ENCODE results near the gene MECR. TPM values are rescaled to one million over a fixed set of nuclear protein-coding genes. Genes with fewer than 3 reads are reported as not detected.

The MECR gene
- total and polyA plus RNA-seq, 10 of the 15 experiments (the other 5 are each of a cell fraction or from before 2014, with no cell fraction given): 7.6 to 66.3 (median 38.7) TPM

DNA sequence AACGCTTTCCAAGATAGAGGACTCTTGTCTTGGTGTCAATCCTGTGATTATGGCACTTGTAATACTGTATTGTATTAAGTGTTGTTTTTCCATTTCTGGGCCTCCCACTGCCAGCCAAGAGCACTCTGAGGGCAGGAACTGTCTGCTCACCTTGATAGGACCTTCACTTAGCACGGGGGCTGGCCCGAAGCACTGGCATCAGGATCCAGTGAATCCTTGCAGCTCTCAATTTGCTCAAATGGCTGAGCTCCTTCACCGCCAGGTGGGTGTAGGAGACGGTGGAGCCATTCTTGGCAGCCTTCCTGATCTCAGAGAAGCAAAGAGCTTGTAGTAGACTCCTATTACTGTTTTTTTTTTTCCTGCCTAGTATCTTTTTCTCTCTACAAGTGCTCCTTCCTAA lies 17.7 kb downstream of the MECR start (continued):
- no peak for TF ChIP-seq CTCF (IDR thresholded peaks at IDR 0.05 in 2 of 3, conservative IDR thresholded peaks at IDR 0.05 in 1 of 3; ENCODE audit: control insufficient read depth in 2 of 3, extremely low read depth in 1 of 3, insufficient read depth in 1 of 3, low read depth in 3 of 3, low read length in 3 of 3)
- TF ChIP-seq CEBPB (IDR thresholded peaks at IDR 0.05; ENCODE audit: borderline replicate concordance in 1 of 2, low read depth in 2 of 2, low read length in 2 of 2): no peak

DNA sequence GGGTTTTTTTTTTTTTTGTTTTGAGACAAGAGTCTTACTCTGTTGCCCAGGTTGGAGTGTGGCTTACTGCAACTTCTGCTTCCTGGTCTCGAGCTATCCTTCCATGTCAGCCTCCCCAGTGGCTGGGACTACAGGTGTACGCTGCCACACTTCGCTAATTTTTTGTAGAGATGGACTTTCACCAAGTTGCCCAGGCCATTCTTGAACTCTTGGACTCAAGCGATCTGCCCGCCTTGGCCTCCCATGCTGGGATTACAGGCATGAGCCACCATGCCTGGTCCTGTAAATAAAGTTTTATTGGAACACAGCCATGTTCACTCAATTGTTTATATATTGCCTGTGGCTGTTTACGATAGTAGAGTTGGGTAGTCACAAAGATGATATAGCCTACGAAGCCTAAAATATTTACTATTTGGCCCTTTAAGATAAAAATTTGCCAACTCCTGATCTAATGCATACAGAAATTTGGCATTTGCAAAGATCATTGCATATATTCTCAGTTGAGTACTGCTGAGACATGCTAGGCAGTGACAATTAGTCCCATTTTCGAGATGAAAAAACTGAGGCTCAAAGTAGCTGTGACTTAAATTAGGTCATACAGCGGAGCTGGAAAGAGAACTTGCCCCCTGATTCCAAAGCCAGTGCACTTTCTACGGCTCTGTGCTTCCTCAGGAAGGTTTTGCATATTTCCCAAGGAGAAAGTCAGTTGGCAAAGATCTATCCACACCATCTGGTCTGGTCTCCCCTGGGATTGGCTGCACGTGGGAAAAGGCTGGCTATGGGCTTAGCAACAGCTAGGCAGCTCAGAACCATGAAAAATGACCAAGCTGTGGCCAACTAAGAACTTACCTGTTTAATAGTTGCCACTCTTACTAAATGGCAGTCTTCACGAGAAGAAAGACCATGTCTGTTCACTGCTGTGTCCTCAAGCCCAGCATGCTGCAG lies 19.4 kb downstream of the MECR start:
- in situ Hi-C loops (cut with MboI): no loop called here
- 90% methylated on average over 12 of the region's 12 CpGs for WGBS (ENCODE audit: insufficient coverage, insufficient replicate concordance, low lambda C conversion rate, missing lambda C conversion rate)
- SMC1A ChIA-PET (ENCODE audit: uncharacterized antibody, unreplicated experiment): interaction anchor here (0.6 to 1.6 kb wide), 3 partner anchors 9 to 335 kb away, joined by 3 to 4 read pairs (median 4); no protein-coding TSS in a partner anchor
- H3K9ac ChIP-seq (ENCODE audit: control insufficient read depth, insufficient read depth, low read length): no peak overlapping the region
- FAIRE-seq (no peak), DNase-seq (ENCODE audit: low read depth, low spot score) (no peak), ATAC-seq (peak; percentile 40)
- H3K27ac ChIP-seq (ENCODE audit: control insufficient read depth, insufficient read depth): peak overlapping the region; percentile 75
- H3K9me3 ChIP-seq (replicated peaks; ENCODE audit: control insufficient read depth, insufficient read depth, low read length): no peaks in the 10 kb centered on the region
- no peak overlapping the region for H3K4me2 ChIP-seq (ENCODE audit: control insufficient read depth, insufficient read depth)
- POLR2A ChIA-PET: interaction anchor here (0.6 to 1.2 kb wide), 4 partner anchors 28 to 797 kb away, joined by 3 to 7 read pairs (median 5); partner anchors contain the start of gene SRSF4
- H3K79me2 ChIP-seq (ENCODE audit: control insufficient read depth, insufficient read depth, low read length): no peaks in the 10 kb centered on the region
- CTCF ChIA-PET: interaction anchor here (2.0 to 2.7 kb wide), 2 partner anchors 9 to 29 kb away, joined by 5 to 14 read pairs; no protein-coding TSS in a partner anchor
- intact Hi-C loops (cut with micrococcal nuclease; ENCODE audit: unreplicated experiment): loop anchor here (2.0 kb wide), 1 partner anchor 29 kb away; no protein-coding TSS in a partner anchor
- H4K20me1 ChIP-seq (ENCODE audit: control insufficient read depth, insufficient read depth): no peaks in the 10 kb centered on the region
- RAD21 ChIA-PET (ENCODE audit: unreplicated experiment): interaction anchor here (0.7 to 0.9 kb wide), 2 partner anchors 329 to 1680 kb away, joined by 3 read pairs; no protein-coding TSS in a partner anchor
- H3K27me3 ChIP-seq (replicated peaks in 1 of 2; ENCODE audit: control insufficient read depth in 2 of 2, insufficient read depth in 2 of 2, low read length in 1 of 2): no peaks in the 10 kb centered on the region
- no peak overlapping the region for H3K4me3 ChIP-seq
- H3K4me1 ChIP-seq (ENCODE audit: control insufficient read depth, insufficient read depth, low read length): peaks cover 13% of the 10 kb centered on the region; the same call in 1 of the 2 replicates
- no peak overlapping the region for H2AFZ ChIP-seq (ENCODE audit: control insufficient read depth, low read depth, low read length)
- no TSS peak for BruUV-seq (replicated peaks)
- H3K36me3 ChIP-seq (ENCODE audit: control insufficient read depth in 2 of 2, insufficient read depth in 2 of 2, low read length in 1 of 2): peaks cover 0 to under 1% of the 10 kb centered on the region in 2 experiments; a peak in 1 of 4 replicates
- TF ChIP-seq FOXM1 (IDR thresholded peaks at IDR 0.05; ENCODE audit: low read depth, low read length) (no peak), MLLT1 (IDR thresholded peaks at IDR 0.05) (peak; percentile 62; the same call in 1 of the 2 replicates), ZBTB33 (IDR thresholded peaks at IDR 0.05) (peak; percentile 40; the same call in 1 of the 2 replicates)
- TF ChIP-seq, protein P1, sequence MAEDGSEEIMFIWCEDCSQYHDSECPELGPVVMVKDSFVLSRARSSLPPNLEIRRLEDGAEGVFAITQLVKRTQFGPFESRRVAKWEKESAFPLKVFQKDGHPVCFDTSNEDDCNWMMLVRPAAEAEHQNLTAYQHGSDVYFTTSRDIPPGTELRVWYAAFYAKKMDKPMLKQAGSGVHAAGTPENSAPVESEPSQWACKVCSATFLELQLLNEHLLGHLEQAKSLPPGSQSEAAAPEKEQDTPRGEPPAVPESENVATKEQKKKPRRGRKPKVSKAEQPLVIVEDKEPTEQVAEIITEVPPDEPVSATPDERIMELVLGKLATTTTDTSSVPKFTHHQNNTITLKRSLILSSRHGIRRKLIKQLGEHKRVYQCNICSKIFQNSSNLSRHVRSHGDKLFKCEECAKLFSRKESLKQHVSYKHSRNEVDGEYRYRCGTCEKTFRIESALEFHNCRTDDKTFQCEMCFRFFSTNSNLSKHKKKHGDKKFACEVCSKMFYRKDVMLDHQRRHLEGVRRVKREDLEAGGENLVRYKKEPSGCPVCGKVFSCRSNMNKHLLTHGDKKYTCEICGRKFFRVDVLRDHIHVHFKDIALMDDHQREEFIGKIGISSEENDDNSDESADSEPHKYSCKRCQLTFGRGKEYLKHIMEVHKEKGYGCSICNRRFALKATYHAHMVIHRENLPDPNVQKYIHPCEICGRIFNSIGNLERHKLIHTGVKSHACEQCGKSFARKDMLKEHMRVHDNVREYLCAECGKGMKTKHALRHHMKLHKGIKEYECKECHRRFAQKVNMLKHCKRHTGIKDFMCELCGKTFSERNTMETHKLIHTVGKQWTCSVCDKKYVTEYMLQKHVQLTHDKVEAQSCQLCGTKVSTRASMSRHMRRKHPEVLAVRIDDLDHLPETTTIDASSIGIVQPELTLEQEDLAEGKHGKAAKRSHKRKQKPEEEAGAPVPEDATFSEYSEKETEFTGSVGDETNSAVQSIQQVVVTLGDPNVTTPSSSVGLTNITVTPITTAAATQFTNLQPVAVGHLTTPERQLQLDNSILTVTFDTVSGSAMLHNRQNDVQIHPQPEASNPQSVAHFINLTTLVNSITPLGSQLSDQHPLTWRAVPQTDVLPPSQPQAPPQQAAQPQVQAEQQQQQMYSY (CRISPR knock-in tag; IDR thresholded peaks at IDR 0.05): no peak
